NK-92 (cell line): ENCODE measurements around the gene CARD9.

Experiments used
- DNase-seq: peaks from one replicate; lab custom pipeline; 2025; ENCODE audit not compliant: unreplicated experiment; lab: John Stamatoyannopoulos, UW

CARD9 gene

DNA sequence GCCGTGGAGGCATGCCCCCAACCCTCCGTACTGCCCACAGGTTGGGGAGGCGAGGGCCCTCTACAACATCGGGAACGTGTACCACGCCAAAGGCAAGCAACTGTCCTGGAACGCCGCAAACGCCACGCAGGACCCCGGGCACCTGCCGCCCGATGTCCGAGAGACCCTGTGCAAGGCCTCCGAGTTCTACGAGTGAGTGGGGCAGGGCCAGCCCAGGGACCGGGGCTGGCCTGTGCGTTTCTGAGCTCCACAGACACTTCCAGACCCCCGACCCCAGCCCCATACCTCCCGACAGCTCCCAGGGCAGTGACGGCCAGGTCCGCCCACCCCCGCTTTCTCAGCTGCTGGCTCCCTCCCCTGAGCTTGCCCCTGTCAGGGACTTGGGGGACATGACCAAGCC, 36.6 kb downstream of the CARD9 start:
- DNase-seq = no peak

DNA sequence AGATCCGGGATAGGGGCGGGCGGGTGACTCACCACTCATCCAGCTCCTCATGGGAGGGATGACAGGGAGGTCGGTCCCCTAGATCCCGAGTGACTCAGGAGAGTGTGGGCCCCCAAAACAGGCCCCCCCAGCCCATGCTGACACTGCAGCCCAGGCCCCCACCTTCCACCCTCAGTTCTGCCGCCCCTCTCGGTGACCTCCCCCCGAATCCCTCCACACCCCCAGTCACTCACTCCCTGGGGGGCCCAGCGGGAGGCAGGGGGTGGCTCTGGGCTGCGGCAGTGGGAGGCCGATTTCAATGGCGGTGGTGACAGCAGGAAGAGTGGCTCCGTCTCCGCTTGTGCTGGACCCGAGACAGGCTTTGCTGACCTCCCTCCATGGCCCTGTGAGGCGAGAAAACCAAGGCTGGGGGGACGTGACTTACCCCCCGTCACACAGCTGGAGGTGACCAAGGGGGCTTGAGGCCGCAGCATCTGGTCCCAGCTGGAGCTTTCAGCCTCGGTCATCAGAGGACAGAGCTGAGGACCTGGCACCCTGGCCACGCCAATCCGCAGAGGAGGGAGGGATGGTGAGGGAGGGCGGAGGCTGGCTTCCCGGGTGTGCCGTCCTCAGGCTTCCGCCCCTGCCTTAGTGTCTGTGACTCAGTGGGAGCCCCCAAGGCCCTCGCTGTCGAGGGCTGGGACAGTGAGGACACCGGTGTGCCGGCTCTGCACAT, 37.2 kb downstream of the CARD9 start:
- DNase-seq = no peak

DNA sequence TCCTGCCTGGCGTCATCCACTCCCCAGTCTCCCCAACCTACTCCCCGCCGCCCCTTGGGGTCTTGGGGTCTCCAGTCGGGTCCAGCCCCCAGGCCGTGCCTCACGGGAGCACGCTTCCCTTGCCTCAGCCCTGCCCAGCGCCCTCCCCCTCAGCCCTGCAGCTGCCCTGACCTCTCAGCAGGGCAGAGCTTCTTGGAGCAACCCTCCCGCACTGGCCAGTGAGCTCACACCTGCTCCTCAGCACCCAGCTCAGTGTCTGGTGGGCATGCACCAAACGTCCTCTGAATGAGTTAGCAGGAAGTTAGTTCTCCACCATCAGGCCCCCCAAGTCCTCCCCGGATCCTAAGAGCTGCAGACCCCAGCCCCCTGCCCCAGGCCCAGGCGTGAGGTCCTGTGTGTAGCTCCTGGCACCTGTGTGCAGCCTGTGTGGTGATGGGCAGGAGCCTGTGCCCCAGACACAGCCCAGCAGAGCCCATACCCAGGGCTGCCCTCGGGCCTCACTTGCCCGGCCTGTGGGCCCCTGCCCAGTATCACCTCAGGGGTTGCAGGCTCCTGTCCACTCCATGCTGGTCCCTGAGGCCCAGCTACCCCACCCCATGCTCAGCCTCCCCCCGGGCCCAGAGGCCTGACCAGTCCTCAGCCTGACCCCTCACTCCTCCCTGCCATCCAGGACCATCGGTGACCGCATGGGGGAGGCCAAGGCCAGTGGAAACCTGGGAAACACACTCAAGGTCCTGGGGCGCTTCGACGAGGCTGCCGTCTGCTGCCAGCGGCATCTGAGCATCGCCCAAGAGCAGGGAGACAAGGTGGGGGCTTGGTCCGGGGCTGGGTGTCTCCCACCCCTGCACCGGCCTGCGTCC, 37.9 kb downstream of the CARD9 start:
- no peak for DNase-seq

DNA sequence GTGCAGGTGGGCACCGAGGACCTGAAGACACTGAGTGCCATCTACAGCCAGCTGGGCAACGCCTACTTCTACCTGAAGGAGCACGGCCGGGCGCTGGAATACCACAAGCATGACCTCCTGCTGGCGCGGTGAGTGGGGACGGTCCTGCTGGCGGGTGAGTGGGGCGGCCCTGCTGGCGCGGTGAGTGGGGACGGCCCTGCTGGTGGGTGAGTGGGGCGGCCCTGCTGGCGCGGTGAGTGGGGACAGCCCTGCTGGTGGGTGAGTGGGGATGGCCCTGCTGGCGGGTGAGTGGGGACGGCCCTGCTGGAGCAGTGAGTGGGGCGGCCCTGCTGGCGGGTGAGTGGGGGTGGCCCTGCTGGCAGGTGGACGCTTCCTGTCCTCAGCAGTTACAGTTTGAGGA, 38.9 kb downstream of the CARD9 start:
- DNase-seq = no peak

DNA sequence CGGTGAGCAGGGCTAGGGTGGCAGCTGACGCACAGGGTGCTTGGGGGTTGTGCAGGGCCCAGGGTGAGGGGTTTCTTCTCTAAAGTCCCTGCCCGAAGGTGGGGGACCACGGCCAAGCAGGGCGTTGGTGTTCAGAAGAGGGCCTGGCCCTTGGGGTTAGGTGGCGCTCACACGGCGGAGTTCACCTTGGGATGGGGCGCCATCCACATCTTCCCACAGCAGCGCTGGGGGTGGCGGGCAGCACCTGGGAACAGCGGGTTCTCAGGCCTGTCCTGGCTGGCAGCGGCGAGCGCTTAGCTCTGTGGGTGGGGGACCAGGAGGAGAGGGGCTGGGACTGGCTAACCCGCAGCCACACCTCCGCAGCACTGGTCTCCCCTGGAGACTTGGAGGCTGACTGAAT, 40.0 kb downstream of the CARD9 start:
- no peak for DNase-seq

DNA sequence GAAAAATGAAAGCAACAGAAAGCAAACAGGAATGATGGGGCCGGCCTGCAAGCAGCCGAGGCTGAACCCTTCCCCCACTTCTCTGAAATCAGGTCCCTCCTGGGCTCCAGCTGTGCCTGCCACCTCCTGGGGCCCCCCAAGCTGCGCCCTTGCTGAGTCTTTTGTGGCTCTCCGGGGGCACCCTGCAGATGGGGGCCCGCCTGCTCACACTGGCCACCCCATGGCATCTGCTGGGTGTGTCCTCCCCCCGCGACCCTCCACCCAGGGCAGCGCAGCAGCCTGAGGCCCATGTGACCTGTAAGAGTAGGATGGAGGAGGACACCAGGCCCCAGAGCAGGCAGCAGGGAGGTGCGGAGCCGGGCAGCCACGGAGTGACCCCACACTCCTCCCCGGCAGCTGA, 40.4 kb downstream of the CARD9 start:
- no peak for DNase-seq

DNA sequence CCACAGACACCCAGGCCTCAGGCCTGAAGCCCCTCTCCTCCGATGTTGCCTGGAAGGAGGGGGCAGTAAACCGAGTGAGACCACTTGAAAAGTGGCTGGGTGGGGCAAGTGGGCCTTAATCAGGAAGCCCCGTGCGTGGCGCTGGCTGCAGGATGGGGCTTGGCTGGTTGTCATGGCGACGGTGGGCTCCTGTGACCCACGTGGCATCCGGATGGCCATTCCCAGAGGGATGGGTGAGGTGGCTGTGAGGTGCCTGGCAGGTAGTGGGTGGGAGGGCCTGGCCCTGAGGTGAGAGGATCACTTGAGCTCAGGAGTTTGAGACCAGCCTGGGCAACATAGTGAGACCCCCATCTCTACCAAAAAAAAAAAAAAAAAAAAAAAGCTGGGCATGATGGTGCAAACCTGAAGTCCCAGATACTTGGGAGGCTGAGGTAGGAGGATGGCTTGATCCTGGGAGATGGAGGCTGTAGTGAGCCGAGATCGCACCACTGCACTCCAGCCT, 40.9 kb downstream of the CARD9 start:
- no peak for DNase-seq

DNA sequence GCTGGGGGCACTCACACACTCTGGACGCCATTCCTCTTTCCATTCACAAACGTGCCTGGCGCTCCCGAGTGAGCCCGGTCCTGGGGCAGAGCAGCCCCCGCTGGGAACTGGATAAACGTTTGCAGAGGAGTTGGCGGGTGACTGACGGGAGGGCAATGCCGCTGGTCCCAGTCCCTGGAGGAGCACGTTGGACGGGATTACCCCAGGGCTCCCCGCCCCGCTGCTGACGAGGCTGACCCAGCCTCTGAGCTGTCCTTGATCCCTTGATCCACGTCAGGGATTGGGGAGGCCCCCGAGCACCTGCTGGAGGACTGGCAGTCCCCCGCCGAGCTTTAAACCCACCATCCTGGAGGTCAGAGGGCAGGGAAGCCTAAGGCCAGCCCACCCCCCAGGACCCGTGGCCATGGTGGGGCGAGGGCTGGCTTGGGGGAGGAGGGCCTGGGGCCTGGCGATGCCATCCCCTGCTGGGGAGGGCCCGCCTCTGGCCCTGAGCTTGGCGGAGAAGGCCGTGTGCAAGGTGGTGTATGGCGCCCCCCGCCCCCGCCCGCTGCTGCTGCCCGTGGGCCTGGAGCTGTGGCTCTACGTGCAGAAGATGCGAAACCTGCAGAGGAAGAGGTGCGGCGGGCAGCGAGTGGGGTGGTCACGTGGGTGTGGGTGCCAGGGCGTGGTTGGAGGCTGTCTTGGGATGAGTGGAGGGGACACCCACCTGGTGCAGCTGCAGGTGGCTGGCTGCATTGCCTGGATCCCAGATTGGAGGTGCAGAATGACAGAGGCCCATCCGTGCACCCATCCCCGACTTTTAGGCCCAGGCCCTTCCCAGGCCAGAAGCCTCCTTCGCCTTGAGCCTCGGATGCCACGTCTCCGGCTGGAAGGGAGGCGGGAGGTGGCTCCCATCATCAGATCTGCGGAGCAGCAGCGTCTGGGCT, 41.6 kb downstream of the CARD9 start:
- no peak for DNase-seq

DNA sequence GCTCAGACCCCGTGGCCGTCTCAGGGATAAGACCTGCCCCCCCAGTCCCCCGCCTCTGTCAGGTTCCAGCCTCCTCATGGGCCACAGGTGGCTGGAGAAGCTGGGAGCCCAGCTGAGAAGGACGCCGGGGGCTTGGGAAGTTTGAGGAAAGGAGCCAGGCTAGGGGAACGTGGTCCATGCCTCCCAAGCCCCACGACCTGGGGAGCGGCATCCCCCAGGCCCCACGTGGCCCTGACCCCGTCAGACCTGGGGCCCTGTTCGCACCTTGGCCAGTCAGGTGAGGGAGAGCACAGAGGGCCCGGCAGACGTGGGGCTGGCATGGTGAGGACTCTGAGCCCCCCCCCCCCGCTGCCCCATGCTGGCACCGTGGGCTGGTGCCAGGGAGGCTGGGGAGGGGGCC, 42.4 kb downstream of the CARD9 start:
- no peak for DNase-seq

DNA sequence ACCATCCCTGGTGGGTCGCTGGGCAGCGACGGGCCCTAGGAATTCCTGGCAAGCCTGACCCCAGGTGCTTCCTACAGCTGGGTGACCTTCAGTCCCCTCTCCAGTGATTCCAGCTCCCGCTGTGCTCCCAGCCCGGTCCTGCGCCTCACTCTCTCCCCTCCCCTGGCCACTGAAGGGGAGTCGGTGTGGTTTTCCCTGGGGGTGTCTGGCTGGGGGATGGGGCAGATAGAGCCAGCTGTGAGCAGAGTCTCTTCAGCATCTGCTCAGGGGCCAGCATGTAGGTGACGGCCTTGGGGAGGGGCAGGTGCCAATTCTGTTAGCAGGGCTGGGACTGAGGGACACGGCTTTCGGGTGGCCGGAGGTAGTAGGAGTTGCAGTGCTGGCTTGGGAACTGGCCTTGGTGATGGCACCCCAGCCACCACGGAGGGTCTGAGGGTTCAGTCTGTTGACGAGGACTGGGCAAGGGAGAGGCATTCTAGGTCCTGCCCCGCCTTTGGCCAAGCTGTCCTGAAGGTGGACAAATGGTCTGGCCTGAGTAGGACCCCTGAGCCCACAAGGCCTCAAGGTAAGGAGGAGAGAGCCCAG, 43.0 kb downstream of the CARD9 start:
- DNase-seq = no peak

DNA sequence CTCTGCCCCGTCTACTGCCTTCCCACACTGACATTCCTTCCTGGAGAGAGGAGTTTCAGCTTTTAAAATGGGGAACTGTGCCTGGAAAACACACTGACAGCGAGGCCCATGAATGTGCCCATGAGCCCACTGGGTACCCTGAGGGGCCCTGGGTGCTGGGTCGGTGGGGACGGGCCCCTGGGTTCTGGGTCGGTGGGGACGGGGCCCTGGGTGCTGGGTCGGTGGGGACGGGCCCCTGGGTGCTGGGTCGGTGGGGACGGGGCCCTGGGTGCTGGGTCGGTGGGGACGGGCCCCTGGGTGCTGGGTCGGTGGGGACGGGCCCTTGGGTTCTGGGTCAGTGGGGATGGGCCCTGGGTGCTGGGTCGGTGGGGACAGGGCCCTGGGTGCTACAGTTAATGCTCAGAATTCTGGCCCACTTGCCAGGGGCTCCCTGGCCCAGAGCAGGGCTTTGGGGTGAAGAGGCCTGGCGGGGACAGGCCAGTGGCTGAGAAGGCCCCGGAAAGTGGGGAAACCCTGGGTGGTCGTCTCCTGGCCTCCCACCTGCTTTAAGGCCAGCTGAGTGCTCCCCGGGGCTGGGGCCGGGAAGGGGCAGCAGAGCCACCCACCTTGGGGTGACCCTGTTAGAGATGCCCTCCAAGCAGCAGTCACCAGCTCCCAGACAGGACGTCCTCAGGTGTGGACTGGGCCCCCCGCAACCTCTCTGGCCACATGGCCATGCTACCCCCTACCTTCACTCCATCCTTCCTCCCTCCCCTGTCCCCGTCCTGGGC, 43.6 kb downstream of the CARD9 start:
- no peak for DNase-seq

DNA sequence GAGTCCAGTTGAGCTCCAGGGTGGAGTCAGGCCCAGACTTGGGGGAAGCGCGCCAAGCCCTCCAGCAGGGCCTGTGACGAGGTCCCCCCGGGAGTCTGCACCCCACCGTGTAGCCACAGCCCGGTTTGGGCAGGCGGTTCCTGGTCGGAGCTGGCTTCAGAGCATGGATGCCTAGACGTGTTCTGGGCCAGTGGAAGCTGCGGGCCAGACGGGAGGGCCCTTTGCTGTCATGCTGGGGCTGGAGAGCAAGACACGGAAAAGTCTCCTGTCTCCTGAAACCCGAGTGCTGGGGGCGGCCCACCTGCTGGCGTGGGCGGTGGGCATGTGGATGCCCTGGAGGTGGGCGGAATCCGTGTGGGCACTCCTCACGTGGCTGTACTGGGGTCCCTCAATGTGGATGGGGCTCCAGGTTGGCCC, 44.2 kb downstream of the CARD9 start:
- no peak for DNase-seq

DNA sequence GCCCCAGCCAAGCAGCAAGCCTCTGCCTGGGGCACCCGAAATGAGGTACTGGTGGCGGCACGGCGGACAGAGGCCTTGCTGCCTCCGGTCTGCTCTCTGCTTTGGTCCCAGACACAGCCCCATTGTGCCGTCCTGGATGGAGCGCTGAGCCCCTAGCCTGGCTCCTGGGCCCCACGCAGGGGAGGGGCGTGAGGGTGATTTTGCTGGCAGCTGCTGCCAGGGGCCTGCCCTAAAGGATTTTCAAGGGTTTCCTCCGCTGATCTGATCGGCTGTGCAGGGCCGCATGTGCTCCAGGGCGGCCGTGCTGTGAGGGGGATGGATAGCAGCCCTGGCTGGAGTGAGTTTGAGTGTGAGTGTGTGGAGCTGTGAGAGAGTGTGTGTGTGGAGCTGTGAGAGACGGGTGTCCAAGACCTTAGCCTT, 44.8 kb downstream of the CARD9 start:
- no peak for DNase-seq

DNA sequence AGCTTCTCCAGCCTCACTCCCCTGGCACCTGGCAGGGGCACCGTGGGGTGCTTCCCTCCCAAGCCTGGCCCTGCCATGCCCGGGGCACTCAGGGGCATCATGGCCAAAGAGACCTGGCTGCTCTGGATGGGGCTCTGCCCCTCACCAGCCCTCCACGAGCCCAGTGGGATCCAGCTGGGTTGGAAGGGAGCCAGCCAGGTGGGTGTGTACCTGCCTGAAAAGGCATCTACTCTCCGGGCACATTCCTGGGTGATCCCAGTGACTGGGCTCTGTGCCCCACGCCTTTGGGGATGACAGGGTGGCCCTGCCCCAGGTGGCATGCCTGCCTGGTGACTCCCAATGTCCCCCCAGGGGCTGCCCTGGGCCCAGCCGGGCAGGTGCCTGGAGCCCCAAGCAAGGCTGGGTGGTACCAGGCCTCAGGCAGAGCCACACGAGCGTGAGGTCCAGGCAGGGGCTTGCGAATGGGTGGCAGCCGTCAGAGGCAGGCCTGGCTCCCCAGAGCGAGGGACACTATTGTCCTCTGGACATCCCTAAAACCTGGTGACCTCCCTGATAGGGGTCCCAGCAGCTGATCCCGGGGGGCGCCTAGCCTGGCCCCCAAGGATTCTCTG, 45.4 kb downstream of the CARD9 start:
- DNase-seq = no peak

DNA sequence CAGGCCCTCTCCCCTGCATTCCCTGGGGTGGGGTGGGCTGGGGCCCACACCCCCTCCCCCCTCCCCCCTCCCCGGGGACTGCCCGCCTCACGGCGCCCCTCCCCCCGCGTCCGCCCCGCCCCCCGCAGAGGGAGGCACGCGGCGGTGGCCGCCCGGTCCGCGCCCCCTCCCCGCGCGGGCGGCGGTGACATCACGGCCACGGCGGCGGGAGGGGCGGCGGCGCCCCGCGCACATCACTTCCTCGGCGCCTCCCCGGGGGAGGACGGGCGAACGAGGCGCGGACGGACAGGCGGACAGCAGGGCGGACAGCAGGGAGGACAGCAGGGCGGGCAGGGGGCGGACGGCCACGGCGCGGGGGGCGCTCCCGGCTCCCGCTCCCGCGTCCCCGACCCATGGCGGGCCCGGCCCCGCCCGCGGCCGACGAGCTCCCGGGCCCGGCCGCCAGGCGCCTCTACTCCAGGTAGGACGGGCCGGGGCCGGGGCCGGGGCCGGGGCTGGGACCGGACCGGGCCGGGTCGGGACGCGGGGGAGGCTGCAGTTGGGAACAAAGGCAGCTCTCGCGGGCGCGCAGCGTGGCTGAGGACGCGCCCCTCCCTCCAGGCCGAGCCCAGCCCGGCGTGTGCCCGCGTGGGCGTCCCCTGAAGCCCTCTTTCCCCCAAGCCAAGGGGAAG, 46.0 kb downstream of the CARD9 start, which contains the start of gene GPSM1:
TSS of gene GPSM1 (plus strand) at position 236 of the 671 bp plus-strand sequence. CDS start at position 393, 157 bp downstream.
- no peak for DNase-seq

DNA sequence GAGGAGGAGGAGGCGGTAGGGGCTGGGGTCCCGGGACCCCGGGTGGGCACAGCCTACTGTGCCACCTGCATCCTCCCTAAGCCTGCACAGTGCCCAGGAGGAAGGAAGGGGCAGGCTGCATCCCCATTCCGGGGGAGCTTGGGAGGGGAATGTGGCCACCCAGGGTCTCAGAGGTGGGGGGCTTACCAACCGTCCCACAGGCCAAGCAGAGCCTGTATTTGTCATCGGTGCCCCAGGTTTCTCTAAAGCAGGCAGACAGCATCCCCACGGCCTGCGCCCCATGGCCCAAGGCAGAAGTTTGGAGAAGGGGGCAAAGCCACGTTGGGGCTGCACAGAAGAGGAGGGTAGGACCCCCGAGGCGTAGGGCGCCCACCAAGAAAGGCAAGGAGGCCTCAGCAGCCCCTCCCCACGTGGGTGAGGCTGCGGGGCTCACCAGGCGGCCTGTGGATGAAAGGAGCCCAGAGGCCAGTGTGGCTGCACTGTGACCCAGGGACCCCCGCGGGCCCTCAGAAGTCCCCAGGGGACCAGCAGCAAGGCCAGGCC, 46.6 kb downstream of the CARD9 start:
- DNase-seq = no peak

DNA sequence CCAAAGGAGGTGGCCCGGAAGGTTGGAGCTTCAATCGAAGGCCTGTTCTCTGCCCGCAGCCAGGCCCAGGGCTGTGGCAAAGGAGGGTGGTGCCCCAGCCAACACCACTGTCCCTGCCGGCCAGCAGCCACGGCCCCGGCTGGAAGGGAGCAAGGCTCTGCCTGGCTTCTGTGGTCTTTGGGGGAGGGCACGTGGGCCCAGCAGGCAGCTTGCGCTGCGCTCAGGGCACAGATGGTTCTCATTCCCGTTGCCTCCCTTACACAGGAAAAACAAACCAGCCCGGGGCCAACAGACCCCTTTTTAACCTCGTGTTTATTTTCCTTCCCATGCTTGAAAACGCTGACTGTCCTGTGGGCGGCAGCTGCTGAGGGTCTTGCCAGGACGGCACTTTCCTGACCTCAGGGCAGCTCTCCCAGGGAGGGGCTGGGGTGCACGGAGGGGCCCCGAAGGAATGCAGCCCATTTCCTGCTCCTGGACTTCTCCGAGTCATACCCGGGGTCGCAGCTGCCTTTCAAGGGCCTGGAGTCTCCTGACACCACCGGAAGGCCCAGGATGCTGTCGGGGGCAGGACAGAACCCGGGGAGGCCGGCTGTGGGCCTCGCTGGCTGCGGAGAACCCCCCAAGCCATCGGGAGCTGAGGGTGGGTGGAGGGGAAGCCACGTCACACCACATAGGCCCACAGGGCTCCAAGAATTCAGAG, 47.3 kb downstream of the CARD9 start:
- no peak for DNase-seq

DNA sequence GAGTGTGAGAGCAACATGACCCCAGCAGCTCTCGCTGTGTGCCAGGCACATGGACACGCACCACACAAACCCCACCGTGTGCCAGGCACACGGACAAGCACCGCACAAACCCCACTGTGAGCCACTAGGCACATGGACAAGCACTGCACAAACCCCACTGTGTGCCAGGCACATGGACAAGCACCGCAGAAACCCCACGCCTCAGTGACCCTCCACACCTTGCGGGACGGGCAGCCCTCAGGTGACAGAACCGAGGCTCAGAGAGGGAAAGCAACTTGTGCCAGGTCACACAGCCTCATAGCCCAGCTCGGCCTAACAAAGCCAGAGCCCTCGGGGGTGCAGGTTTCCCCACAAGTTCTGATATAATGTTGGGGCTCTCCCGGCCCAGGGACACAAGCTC, 48.1 kb downstream of the CARD9 start:
- no peak for DNase-seq
